Measurements from ENCODE around the gene VEPH1. TPM values are rescaled to one million over a fixed set of nuclear protein-coding genes. Genes with fewer than 3 reads are reported as not detected.

The VEPH1 gene
- total RNA-seq, 2 donors from 2014 or later: 0.21 TPM; not detected in 1

DNA sequence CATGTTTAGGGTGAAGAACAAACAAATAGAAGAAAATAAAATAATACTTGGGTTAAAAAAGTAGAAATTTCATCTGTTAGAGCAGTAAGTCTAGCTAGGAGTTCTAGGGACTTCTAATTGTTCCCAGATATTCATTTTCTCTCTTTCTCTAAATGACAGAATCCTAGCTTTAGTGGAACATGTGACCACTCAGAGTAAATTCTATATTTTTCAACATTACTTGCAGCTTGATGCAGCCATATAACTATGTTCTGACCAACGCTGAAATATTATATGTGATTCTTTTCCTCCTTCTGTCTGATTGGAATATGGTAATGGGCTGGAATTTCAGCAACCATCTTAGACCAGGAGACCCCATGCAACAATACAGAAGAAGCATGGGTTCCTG is 58.4 kb downstream of the VEPH1 start:
- Histone ChIP-seq H3K27me3 (replicated peaks; ENCODE audit: insufficient read depth) (no peaks in the 10 kb centered on the region), H3K4me3 (no peak overlapping the region), H3K27ac (no peak overlapping the region), H3K9me3 (no peaks in the 10 kb centered on the region), H3K4me1 (ENCODE audit: control insufficient read depth in 1 of 2, low read depth in 2 of 2) (no peaks in the 10 kb centered on the region), H3K36me3 (no peaks in the 10 kb centered on the region)
- TF ChIP-seq, protein P1, sequence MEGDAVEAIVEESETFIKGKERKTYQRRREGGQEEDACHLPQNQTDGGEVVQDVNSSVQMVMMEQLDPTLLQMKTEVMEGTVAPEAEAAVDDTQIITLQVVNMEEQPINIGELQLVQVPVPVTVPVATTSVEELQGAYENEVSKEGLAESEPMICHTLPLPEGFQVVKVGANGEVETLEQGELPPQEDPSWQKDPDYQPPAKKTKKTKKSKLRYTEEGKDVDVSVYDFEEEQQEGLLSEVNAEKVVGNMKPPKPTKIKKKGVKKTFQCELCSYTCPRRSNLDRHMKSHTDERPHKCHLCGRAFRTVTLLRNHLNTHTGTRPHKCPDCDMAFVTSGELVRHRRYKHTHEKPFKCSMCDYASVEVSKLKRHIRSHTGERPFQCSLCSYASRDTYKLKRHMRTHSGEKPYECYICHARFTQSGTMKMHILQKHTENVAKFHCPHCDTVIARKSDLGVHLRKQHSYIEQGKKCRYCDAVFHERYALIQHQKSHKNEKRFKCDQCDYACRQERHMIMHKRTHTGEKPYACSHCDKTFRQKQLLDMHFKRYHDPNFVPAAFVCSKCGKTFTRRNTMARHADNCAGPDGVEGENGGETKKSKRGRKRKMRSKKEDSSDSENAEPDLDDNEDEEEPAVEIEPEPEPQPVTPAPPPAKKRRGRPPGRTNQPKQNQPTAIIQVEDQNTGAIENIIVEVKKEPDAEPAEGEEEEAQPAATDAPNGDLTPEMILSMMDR (IDR thresholded peaks at IDR 0.05): no peak
- DNase-seq (ENCODE audit: low spot score): no peak
- ATAC-seq (ENCODE audit: insufficient number of reproducible peaks, low FRiP score, low read depth): no peak

DNA sequence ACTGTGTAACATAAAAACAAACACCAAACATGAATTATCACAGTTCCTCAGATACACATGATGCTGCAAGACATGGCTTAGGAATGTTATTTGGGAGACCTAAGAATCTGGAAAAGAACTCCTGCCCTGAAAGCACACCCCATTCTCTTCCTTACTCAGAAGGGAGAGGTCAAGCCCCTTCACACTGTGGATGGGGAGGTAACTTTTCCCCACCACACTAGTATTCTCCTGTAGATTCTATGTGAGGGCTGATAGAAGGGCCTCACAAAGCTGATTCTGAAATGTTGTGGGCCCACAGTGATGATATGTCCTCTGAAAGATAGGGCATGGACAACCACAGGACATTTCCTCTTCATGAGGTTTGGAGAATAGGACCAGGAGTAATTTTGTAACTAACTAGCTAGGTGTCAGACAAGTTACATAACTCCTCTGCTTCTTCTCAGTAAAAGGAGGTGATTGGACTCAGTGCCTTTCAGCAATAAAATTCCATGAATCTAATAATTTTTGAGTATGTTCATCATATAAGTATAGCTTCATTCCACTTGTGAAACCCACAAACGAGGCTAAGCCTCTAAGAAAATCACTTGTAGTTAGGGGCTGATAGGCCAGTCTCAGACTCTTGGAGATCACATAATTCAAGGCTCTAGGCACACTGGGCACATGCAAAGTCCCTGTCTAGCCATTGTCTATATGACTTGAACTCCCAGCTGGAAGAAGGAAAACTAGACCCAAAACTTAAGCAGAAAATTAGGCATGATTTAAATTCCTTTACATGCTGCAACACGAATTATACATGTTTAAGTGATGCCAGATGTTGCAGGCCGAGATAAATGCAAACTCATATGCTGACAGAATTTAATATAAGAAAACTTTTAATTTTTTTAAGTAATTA is 59.1 kb downstream of the VEPH1 start:
- Histone ChIP-seq H3K36me3 (no peaks in the 10 kb centered on the region), H3K4me3 (no peak overlapping the region), H3K27me3 (replicated peaks; ENCODE audit: insufficient read depth) (no peaks in the 10 kb centered on the region), H3K27ac (no peak overlapping the region), H3K9me3 (no peaks in the 10 kb centered on the region), H3K4me1 (ENCODE audit: control insufficient read depth in 1 of 2, low read depth in 2 of 2) (no peaks in the 10 kb centered on the region)
- ATAC-seq (ENCODE audit: insufficient number of reproducible peaks, low FRiP score, low read depth): no peak
- no peak for DNase-seq (ENCODE audit: low spot score)
- TF ChIP-seq, protein P1 (IDR thresholded peaks at IDR 0.05): no peak

DNA sequence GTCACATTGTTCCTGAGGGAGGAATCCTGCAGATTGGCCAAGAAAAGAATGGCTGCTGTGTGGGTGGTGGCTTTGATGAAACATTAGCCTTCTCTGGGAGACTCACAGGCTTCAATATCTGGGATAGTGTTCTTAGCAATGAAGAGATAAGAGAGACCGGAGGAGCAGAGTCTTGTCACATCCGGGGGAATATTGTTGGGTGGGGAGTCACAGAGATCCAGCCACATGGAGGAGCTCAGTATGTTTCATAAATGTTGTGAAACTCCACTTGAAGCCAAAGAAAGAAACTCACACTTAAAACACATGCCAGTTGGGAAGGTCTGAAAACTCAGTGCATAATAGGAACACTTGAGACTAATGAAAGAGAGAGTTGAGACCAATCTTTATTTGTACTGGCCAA is 60.5 kb downstream of the VEPH1 start:
- DNase-seq (ENCODE audit: low spot score): no peak
- Histone ChIP-seq H3K36me3 (no peaks in the 10 kb centered on the region), H3K27me3 (replicated peaks; ENCODE audit: insufficient read depth) (no peaks in the 10 kb centered on the region), H3K4me3 (no peak overlapping the region), H3K9me3 (no peaks in the 10 kb centered on the region), H3K4me1 (ENCODE audit: control insufficient read depth in 1 of 2, low read depth in 2 of 2) (peaks cover 6 to 8% of the 10 kb centered on the region in 2 donors), H3K27ac (no peak overlapping the region)
- ATAC-seq (ENCODE audit: insufficient number of reproducible peaks, low FRiP score, low read depth): no peak
- TF ChIP-seq, protein P1 (IDR thresholded peaks at IDR 0.05): no peak

DNA sequence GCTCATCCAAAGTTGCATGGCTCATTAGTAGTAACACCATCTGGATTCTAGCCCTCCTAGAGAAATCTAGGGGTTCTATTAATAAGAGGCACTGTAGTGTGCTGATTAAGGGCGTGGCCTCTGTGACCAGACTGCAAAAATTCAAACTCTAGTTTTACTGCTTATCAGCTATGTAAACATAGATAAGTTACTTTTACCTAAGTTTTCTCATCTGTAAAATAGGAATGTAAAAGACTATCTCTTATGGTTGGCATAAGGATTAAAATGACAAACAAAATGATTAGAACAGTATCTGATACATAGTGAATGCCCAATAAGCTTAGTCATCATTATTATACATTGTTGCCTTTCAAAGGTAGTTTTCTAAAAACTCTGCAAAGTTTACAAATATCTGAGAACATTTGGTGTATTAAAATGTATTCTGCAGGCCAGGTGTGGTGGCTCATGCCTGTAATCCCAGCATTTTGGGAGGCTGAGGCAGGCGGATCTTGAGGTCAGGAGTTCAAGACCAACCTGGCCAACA is 62.1 kb downstream of the VEPH1 start:
- ATAC-seq (ENCODE audit: insufficient number of reproducible peaks, low FRiP score, low read depth) (no peak), DNase-seq (ENCODE audit: low spot score) (no peak)
- H3K27me3 ChIP-seq (replicated peaks; ENCODE audit: insufficient read depth): no peaks in the 10 kb centered on the region
- no peaks in the 10 kb centered on the region for H3K36me3 ChIP-seq
- peaks cover 9 to 13% of the 10 kb centered on the region in 2 donors for H3K4me1 ChIP-seq (ENCODE audit: control insufficient read depth in 1 of 2, low read depth in 2 of 2)
- no peak overlapping the region for H3K27ac ChIP-seq
- TF ChIP-seq, protein P1 (IDR thresholded peaks at IDR 0.05): no peak
- H3K4me3 ChIP-seq: no peak overlapping the region
- no peaks in the 10 kb centered on the region for H3K9me3 ChIP-seq

DNA sequence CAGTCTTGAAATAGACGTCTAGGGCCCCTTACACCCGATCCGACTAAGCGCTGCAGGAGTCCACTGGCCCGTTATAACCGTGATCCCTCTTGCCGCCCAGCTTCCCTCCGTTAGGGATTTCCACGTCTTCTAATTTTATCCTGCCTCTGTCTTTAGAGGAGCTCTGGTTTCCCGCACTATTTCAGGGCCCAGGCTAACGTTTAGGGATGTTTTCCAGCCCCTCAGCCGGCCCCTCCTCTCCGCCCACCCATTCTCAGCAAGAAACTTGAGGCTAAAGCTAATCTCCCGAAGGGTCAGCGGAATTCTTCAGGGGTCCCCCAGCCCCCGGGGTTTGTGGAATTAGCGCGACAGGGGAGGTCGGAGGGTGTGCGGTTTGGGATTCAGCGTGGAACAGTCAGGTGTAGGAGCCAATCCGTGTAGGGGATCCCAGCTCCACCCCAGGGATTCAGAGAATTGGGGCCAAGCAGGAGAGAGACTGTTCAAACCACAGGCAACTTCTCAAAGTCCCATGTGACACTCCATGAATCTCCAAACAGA is 65.0 kb downstream of the VEPH1 start:
- H3K4me1 ChIP-seq (ENCODE audit: control insufficient read depth in 1 of 2, low read depth in 2 of 2): peaks cover 9 to 13% of the 10 kb centered on the region in 2 donors
- peak overlapping the region; percentile 74 for H3K4me3 ChIP-seq
- H3K27me3 ChIP-seq (replicated peaks; ENCODE audit: insufficient read depth): no peaks in the 10 kb centered on the region
- no peak for ATAC-seq (ENCODE audit: insufficient number of reproducible peaks, low FRiP score, low read depth)
- H3K9me3 ChIP-seq: no peaks in the 10 kb centered on the region
- no peak overlapping the region for H3K27ac ChIP-seq
- H3K36me3 ChIP-seq: no peaks in the 10 kb centered on the region
- no peak for DNase-seq (ENCODE audit: low spot score)
- TF ChIP-seq, protein P1 (IDR thresholded peaks at IDR 0.05): no peak
